HG03469 (cell line): ENCODE measurements around the gene SMIM36.
"Not testable (repeated sequence)": the region's sequence is repeated elsewhere in the genome, so short reads cannot be mapped to it uniquely, and the experiment has no call there.

Source experiments
- ATAC-seq: cut with Tn5 transposase; IDR thresholded peaks from one replicate; pipeline ENCODE4 v1.9.1; 2021; ENCODE audit warnings: mild to moderate bottlenecking, moderate library complexity, moderate number of reproducible peaks; ENCODE audit not compliant: unreplicated experiment

The SMIM36 gene

GRCh38 chr17:55436224-55437158 is 74.8 kb downstream of the SMIM36 start:
- peak; percentile 9 for ATAC-seq

- no peak for ATAC-seq
Observed at GRCh38 chr17:55435408-55435807, 75.8 kb downstream of the SMIM36 start.

- ATAC-seq: no peak
Observed at GRCh38 chr17:55434721-55435120, 76.5 kb downstream of the SMIM36 start.

GRCh38 chr17:55433629-55434422 is 77.4 kb downstream of the SMIM36 start:
- no peak for ATAC-seq

GRCh38 chr17:55433029-55433628 is 78.1 kb downstream of the SMIM36 start:
- no peak for ATAC-seq

GRCh38 chr17:55432358-55433028 is 78.8 kb downstream of the SMIM36 start:
- no peak for ATAC-seq

GRCh38 chr17:55431914-55432313 is 79.3 kb downstream of the SMIM36 start:
- not testable (repeated sequence) for ATAC-seq

GRCh38 chr17:55430541-55431288 is 80.5 kb downstream of the SMIM36 start:
- ATAC-seq: no peak

GRCh38 chr17:55427587-55427882 is 83.7 kb downstream of the SMIM36 start:
- no peak for ATAC-seq

GRCh38 chr17:55426851-55427586 is 84.2 kb downstream of the SMIM36 start:
- no peak for ATAC-seq

GRCh38 chr17:55424893-55425540 is 86.2 kb downstream of the SMIM36 start:
- no peak for ATAC-seq

GRCh38 chr17:55423535-55423934 is 87.7 kb downstream of the SMIM36 start:
- no peak for ATAC-seq

- ATAC-seq: not testable (repeated sequence)
Observed at GRCh38 chr17:55422828-55423164, 88.5 kb downstream of the SMIM36 start.

GRCh38 chr17:55421179-55421934 is 89.9 kb downstream of the SMIM36 start, which contains the start of gene MMD:
MMD (minus strand) TSS chr17:55421835; CDS start chr17:55421695, 140 bp downstream.
- ATAC-seq: peak; percentile 12

- ATAC-seq: no peak
Observed at GRCh38 chr17:55420776-55421178, 90.5 kb downstream of the SMIM36 start.

GRCh38 chr17:55420067-55420775 is 91.0 kb downstream of the SMIM36 start:
- ATAC-seq: peak; percentile 30

GRCh38 chr17:55418369-55419268 is 92.6 kb downstream of the SMIM36 start:
- ATAC-seq: no peak
